HG02973 (cell line): ENCODE measurements around the gene ITGA1.
"Not testable (repeated sequence)": the region's sequence is repeated elsewhere in the genome, so short reads cannot be mapped to it uniquely, and the experiment has no call there.

Experiments
- ATAC-seq: cut with Tn5 transposase; IDR thresholded peaks from one replicate; pipeline ENCODE4 v1.9.1; 2021; ENCODE audit warnings: moderate library complexity; ENCODE audit not compliant: unreplicated experiment

ITGA1 gene

DNA sequence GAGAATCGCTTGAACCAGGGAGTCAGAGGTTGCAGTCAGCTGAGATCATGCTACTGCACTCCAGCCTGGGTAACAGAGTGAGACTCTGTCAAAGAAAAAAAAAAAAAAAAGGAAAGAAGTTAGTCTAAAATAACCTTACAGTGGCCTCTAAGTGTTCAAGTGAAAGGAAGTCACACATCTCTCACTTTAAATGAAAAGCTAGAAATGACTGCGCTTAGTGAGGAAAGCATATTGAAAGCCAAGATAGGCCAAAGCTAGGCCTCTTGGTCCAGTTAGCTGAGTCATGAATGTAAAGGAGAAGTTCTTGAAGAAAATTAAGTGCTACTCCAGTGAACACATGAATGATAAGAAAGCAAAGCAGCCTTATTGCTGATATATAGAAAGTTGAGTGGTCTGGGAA is 38.1 kb downstream of the ITGA1 start:
- ATAC-seq = peak; percentile 92

- no peak for ATAC-seq
Observed at GRCh38 chr5:52827815-52828214, 40.1 kb downstream of the ITGA1 start.

GRCh38 chr5:52829664-52830063 is 41.9 kb downstream of the ITGA1 start:
- no peak for ATAC-seq

DNA sequence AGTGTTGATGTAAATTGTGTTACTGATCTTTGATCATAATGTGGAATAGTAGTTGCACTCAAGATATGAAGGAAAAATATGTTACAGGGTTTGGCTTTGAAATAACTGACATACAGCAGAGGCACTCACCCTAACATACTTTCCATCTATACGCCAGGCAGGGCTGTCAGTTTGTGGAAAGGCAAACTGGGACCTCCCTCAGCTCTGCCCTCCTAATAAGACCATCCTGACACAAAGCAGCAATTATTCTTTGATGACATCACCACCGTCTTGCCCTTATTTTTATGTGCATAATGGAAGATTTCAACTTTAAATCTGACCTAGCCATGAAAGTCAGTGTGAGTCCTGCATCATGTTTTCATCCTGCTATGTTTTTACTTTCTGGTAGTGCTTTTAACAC is 42.9 kb downstream of the ITGA1 start:
- no peak for ATAC-seq

DNA sequence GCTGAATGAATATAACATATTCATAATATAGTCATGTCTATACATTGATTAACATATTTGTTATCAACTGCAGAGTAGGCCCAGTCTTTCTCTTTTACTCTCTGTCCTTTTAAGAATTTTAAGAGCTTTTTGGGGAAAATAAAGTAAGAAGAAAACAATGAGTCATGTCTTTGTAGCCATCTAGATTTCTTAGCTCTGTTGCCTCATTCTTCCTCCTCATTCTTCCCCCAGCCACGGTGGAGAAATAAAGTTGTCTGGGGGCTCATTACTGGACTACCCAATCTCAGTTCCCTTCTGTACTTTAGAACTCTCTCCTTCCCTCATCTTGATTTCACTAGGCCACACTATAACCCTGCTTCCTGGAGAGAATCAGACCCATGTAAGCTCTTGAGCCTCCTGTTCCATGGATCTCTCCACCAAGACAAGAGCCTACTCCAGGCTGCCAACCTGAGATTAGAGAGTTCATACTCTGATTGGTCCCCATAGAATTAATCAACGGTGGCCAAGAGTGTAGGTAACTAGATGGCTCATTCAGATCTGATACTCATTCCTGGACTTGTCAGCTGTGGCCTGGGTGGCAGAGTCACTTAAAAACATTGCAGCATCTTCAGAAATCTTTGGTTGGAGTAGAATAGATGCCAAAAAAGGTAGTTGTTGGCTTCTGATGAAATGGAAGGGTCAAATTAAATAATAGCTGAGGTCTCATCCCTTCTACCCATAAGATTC is 44.2 kb downstream of the ITGA1 start:
- ATAC-seq = no peak

- ATAC-seq = no peak
Observed at GRCh38 chr5:52834320-52834719, 46.6 kb downstream of the ITGA1 start.

DNA sequence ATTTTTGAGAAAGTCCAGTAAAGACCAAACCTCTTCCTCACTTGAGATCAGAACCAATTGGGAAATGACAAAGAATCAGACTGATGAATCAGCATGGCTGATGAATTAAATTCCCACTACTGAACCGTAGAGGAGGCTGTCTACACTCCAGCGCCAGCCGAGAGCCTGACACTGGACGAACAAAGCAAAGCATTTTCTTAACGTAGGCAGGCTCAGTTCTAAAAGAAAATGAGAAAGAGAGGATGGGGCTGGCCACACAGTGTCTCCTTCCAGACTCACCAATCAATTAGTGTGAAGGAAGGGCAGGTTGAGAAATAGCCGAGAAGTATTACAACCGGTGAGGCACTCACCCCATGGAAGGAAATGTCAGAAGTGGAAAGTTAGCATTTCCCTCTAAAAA is 49.4 kb downstream of the ITGA1 start:
- no peak for ATAC-seq

DNA sequence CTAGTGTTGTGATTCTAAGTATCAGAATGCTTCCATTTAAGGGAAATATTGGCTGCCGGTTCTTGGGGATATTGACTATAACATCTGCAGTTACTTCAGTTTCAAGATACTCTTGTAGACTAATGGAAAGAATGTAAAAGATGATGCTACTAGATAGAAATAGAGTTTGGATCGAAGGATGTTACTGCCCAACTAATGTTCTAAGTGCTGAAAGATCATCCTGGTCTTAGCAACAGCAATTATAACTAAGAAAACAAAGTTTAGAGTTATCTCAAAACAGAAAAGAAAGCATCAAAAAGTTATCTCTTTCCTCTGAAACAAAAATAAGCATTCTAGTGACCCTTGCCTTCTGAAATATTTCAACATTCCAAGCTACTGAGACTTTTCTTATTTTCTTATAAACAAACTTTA is 49.9 kb downstream of the ITGA1 start:
- no peak for ATAC-seq

DNA sequence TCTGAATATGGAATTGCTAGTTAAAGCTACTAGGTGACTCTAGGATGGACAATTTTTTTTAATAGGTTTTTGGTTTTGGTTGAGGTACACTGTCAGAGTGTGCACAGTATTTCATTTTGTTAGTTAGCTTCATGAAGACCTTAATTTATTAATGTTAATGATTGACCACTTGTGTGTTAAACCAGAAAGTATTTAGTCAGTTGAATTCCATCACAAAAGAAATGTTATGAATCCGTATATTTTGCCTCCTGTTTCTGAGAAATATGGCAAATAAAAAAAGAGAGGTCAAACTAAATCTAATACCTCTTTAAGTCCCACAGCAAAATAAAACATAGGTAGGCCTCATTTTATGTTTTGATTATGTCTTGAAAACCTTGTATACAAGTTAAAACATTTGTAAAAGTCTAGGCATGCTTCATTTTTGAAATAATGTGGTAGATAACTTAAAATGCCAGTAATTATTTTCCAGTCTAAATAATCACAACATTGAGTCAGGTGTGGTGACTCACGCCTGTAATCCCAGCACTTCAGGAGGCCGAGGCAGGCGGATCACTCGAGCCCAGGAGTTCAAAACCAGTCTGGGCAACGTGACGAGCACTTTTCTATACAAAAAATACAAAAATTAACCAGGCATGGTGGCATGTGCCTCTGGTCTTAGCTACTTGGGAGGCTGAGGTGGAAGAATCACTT is 50.8 kb downstream of the ITGA1 start:
- no peak for ATAC-seq

- no peak for ATAC-seq
Observed at GRCh38 chr5:52839285-52839684, 51.6 kb downstream of the ITGA1 start.

DNA sequence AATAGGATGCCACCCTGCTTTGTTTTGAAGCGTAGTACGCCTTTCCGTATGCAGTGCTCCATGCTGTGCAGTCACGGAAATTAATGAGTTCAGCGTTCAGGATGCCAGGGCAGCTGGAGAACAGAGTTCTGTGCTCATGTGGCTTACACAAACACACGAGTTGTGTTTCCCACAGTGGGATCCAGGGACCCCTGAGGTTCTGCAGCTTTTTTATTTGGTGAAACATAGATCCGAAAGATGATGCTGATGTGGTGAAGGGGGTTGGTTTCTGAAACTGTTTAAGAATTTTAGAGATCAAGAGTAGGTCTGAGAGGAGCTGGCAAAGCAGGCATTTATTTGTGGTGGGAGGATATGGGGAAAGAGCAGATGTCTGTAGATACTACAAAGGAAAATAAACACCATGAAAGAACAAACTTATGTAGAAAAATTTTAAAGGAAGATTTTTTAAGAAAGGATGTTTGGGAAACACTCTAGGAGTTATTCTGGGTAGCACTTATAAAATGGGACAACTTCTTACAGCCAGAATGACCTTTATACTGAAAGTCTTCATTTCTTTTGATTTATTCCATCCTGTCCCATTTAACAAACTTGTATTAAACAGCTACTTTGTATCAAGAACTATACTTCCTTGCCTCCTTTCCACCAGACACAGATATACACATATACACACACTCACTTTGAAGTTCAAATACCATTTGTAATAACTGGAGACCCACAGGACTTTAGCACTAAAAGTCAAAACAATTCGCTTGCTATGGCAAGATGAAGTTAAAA is 52.7 kb downstream of the ITGA1 start:
- no peak for ATAC-seq

DNA sequence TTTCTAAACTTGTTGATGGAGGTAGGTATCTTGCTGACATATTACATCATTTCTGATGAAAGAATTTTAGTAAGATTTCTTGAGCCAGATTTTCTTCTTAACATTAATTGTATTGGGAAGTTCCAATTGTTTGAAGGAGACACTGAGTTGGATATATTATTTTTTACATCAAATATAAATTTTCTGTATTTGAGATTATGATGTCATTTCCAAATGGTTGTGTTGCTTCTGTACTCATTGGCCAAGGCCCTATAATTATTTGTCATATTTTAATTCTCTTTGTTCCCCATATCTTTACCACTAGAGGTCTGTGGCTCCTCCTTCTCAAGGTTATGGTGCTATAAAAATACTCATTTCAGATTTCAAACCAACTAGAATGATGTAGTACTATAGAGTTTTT is 53.4 kb downstream of the ITGA1 start:
- no peak for ATAC-seq

- no peak for ATAC-seq
Observed at GRCh38 chr5:52842111-52842510, 54.4 kb downstream of the ITGA1 start.

- no peak for ATAC-seq
Observed at GRCh38 chr5:52844885-52845284, 57.2 kb downstream of the ITGA1 start.

GRCh38 chr5:52846182-52846842 is 58.6 kb downstream of the ITGA1 start:
- no peak for ATAC-seq

GRCh38 chr5:52848688-52849087 is 61.0 kb downstream of the ITGA1 start:
- ATAC-seq = not testable (repeated sequence)

DNA sequence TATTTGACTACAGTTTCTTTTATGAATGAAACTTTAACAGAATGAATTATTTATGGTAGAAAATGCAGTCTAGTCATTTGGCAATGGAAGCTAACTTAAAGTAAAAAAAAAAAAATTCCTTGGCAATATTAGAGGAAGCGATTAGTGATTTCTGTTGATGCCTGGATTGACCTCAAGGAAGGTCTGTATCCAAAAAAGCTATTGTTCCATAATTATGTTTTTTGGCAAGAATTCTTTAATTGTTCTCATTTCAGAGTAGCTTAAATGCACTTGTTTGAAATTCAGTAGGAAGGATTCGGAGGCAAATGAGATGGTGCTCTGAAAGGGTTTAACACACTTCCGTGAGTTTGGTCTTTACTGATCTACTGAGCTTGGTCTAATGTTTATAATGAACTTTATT is 61.8 kb downstream of the ITGA1 start:
- ATAC-seq = no peak

DNA sequence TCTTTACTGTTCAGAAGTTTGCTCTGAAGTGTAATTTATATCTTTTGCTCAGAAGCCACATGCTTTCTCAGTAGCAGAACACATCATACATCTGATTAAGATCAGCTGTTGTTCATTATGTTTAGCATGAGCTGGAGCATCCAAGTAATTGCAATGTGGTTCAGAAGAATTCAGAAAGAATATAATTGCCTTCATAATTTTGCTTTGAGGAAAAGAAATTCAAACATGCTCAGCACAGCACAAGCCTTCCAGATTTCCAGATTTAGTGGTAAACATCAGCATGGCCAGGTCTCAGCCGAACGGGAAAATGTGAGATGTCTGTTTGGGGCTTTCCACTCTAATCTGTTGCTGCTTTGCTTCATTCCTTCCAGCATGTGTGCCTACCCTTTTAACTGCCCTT is 65.9 kb downstream of the ITGA1 start:
- ATAC-seq = no peak

GRCh38 chr5:52854301-52854700 is 66.6 kb downstream of the ITGA1 start:
- no peak for ATAC-seq

DNA sequence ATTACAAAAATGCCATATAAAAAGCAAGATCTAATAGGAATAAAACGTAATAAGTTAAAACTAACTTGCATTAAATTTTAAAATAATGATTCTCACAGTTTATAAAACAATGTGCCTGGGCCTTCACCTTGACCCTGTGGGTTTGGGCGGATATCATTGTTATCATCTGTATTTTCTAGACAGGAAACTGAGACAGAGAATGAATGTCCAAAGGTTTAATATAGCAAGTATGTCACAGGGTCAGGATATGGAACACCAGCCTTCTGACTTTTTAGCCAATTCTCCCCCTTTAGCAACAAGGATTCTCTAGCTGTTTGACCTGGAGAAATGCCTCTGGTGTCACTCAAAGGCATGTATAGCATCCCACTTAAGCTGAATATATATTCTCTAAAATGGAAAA is 67.2 kb downstream of the ITGA1 start:
- ATAC-seq = no peak

DNA sequence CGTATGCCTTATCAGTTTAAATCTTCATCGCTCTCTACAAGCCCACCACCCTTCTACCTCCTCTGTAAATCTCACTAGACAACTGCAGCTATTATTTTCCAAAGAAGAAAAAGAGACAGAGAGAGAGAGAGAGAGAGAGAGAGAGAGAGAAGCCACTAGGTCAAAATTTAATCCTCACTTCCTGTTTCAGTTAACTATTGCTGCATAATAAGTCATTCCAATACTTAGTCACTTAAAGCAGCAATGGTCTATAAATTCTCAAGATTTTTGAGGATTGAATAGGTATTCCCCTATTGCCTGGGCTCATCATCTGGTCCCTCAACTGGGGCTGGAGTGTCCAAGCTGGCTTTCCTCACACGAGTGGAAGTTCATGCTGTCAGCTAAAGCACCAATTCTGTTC is 68.8 kb downstream of the ITGA1 start:
- peak; percentile 89 for ATAC-seq
